HG03432 (cell line): Measurements from ENCODE around the gene SLC51B.
"Not testable (repeated sequence)": the region's sequence is repeated elsewhere in the genome, so short reads cannot be mapped to it uniquely, and the experiment has no call there.

Experiments used
- ATAC-seq: cut with Tn5 transposase; IDR thresholded peaks from one replicate; pipeline ENCODE4 v1.9.1; 2021; ENCODE audit warnings: mild to moderate bottlenecking, moderate library complexity; ENCODE audit not compliant: unreplicated experiment

The SLC51B gene

GRCh38 chr15:65099336-65099735 is 54.1 kb downstream of the SLC51B start:
- no peak for ATAC-seq

DNA sequence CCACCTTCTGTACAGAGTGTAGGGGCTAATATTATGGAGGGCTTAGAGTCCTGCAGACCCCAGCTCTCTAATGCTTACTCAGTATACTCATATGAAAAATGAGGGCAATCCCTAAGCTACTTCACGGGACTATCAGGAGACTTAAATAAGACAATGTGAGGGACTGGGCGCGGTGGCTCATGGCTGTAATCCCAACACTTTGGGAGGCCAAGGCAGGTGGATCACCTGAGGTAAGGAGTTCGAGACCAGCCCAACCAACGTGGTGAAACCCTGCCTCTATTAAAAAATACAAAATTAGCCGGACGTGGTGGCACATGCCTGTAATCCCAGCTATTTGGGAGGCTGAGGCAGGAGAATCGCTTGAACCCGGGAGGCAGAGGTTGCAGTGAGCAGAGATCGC is 54.6 kb downstream of the SLC51B start:
- not testable (repeated sequence) for ATAC-seq

DNA sequence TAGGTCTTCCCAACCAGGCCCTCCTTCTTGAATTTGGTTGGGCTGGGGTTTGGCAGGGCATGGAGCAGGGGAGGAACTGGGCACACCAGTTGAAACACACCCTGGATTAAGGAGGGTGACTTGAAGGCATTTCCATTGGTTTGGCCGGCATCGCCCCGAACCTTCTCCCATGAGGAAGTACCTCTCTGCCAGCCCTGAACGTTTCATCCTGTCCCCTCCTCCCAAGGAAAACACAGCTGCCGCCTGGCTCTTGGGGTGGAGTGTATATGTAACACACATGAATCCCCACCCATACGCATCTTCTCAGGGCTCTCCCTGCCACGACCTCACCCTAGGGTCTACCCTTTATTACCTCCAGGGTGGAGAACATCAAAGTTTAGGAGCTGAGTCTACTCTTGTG is 55.3 kb downstream of the SLC51B start:
- ATAC-seq = no peak

DNA sequence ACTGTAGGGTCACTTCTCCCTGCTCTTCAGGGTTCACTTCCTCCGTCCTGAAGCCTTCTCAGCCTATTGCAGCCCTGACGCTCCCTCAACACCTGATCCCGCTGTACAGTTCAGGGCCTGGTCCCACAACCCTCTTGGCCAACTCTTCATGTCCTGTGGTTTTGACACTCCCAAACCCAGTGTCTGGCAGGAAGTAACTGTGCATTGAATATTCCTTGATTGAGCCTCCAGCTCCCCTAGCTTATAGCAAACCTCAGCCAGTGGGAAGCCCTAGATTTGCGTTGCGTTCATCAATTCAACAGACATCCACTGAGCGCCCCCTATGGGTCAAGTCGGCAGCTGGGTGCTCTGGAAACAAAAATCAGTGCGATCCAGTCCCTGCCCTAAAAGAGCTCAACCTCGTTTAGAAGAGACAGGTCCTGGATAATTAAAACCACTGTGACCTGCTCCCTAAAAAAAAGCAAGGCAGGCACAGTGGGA is 56.3 kb downstream of the SLC51B start:
- ATAC-seq = no peak

DNA sequence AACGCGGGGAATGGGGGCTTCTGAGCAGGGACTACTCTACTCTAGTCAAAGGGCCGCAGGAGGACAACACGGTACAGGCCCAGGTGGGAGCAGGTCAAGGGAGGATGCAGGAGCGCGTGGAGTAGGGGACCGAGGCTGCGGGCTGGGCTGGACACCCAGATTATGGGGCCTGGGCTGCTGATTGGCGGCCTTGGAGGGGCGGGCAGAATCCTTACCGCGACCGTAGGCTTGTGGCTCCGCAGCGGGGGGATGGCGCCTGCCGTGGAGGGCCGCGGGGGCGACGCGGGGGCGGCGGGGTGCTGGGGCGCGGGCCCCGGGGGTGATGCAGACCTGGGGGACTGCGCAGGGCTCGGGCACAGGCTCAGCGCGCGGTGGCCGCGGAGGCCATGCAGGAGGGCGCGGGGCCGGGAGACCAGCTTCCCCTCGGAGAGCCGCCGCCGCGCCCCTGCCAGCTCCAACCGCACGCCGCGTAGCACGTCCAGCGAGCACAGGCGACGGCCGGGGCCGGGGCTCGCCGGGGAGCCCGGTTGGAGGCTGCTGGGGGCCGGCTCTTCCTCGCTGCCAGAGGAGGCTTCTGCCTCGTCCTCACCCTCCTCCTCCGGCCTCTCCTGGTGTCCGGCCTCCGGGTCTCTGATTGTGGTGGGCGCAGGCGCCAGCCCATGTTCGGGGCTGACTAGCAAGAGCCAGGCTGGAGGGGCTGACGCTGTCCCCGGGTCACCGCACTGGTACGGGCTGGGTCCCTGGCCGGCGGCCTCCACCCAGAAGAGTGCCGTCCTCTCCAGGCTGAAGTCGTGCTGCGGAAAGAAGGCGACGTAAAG is 56.9 kb downstream of the SLC51B start:
- ATAC-seq = no peak

GRCh38 chr15:65102912-65103311 is 57.7 kb downstream of the SLC51B start:
- no peak for ATAC-seq
